Endometrial microvascular endothelial cells (primary cell): ENCODE data around the gene CSK. TPM values are rescaled to one million over a fixed set of nuclear protein-coding genes. Genes with fewer than 3 reads are reported as not detected.

Source experiments
- in situ Hi-C: cut with HindIII; loops from 2 replicates; pipeline ENCODE4 v1.10.0; 2017; ENCODE audit warnings: low sequenced_read_pairs, low pct_unique_long_range_greater_than_20kb; ENCODE audit errors: inconsistent ontology term
- total RNA-seq: library from RNA; depleted of rRNA; stranded (reverse); fragments of >200 nt; gene quantifications from one replicate; pipeline ENCODE4 v1.2.3, GENCODE V29; 2015; ENCODE audit errors: inconsistent ontology term

CSK gene
- total RNA-seq, 1 donor from 2014 or later = 35.7 TPM

- in situ Hi-C loops = no loop called here
Measured at GRCh38 chr15:74794970-74795349, 13.1 kb downstream of the CSK start.

- in situ Hi-C loops = no loop called here
Measured at GRCh38 chr15:74795966-74796625, 14.2 kb downstream of the CSK start.

- in situ Hi-C loops = no loop called here
Measured at GRCh38 chr15:74798388-74799254, 16.7 kb downstream of the CSK start.

- in situ Hi-C loops = no loop called here
Measured at GRCh38 chr15:74799255-74799855, 17.5 kb downstream of the CSK start.

- in situ Hi-C loops = no loop called here
Measured at GRCh38 chr15:74799856-74800558, 18.1 kb downstream of the CSK start.

- in situ Hi-C loops = no loop called here
Measured at GRCh38 chr15:74800559-74801094, 18.7 kb downstream of the CSK start.

- in situ Hi-C loops = no loop called here
Measured at GRCh38 chr15:74801311-74801997, 19.6 kb downstream of the CSK start.

GRCh38 chr15:74802290-74802689, 20.4 kb downstream of the CSK start:
- in situ Hi-C loops = no loop called here

- in situ Hi-C loops = no loop called here
Measured at GRCh38 chr15:74802862-74803447, 21.1 kb downstream of the CSK start.

- in situ Hi-C loops = no loop called here
Measured at GRCh38 chr15:74804935-74805334, 23.1 kb downstream of the CSK start.

GRCh38 chr15:74807282-74807681, 25.4 kb downstream of the CSK start:
- in situ Hi-C loops = no loop called here

GRCh38 chr15:74808078-74808839, 26.4 kb downstream of the CSK start:
- in situ Hi-C loops = no loop called here

- in situ Hi-C loops = no loop called here
Measured at GRCh38 chr15:74808840-74809229, 27.0 kb downstream of the CSK start.

GRCh38 chr15:74809242-74809641, 27.4 kb downstream of the CSK start:
- in situ Hi-C loops = no loop called here

GRCh38 chr15:74809956-74810355, 28.1 kb downstream of the CSK start:
- in situ Hi-C loops = no loop called here

- in situ Hi-C loops = no loop called here
Measured at GRCh38 chr15:74812533-74812932, 30.7 kb downstream of the CSK start, which contains the start of gene LMAN1L. LMAN1L (plus strand) TSS chr15:74812835; CDS start chr15:74812855, 20 bp downstream.

GRCh38 chr15:74815121-74815934, 33.4 kb downstream of the CSK start:
- in situ Hi-C loops = no loop called here
